ENCODE measurements around the gene C9orf78. TPM values are rescaled to one million over a fixed set of nuclear protein-coding genes. Genes with fewer than 3 reads are reported as not detected.
"Not testable (repeated sequence)": the region's sequence is repeated elsewhere in the genome, so short reads cannot be mapped to it uniquely, and the experiment has no call there.

The C9orf78 gene
- total RNA-seq, 2 donors from 2014 or later, result 44.6 to 51.7 TPM

DNA sequence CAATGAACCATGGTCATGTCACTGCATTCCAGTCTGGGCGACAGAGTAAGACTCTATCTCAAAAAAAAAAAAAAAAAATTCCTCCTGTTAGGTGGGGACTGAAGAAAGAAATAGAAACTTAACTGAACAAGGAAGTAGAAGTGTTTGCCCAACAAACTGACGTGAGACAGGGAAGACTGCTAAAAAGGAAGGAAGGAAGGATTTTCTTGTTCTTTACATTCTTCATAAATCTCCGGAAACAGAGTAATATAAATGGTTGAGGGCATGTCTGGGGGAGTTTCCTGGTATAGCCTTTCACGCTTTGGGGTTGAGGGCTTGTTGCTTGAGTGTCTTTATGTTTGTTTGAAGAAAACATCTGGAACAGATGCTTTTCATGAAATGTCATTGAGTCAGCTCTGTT lies 29.0 kb downstream of the C9orf78 start:
- no peak for DNase-seq
- H3K4me1 Mint-ChIP-seq (ENCODE audit: low read depth), result peaks cover 45% of the 10 kb centered on the region
- H3K9me3 Mint-ChIP-seq, result no peaks in the 10 kb centered on the region
- H3K36me3 Mint-ChIP-seq (ENCODE audit: insufficient read depth in 2 of 2), result peaks cover 10 to 20% of the 10 kb centered on the region in 2 donors
- ATAC-seq (replicated peaks in 1 of 2), result no peak
- H3K27ac Mint-ChIP-seq, result peak overlapping the region; percentile 81
- peak overlapping the region in 1 of 2 donors; percentile 42 for H3K4me3 Mint-ChIP-seq
- no peaks in the 10 kb centered on the region for H3K27me3 Mint-ChIP-seq (ENCODE audit: low read depth)

DNA sequence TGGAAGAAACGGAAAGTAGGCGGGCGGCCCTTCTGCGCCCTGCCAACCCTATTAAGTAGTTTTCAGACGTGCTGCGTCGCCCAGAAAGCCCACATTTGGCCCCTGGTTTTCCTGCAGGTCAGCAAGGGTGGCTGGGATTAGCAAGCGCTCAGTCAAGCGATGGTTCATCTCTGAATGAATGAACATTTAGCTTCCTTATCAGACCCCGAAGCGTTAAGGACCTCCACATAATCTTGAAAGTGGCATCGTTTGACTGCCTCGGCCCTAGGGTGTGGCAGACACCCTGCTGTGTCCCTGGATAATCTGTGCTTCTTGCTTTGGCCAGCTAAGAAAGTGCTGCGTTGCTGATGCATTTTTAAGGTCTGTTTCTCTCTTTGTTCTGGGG lies 31.4 kb downstream of the C9orf78 start:
- ATAC-seq (replicated peaks in 1 of 2) (peak in 1 of 2 donors; percentile 2), DNase-seq (no peak)
- Mint-ChIP-seq H3K27me3 (ENCODE audit: low read depth) (no peaks in the 10 kb centered on the region), H3K36me3 (ENCODE audit: insufficient read depth in 2 of 2) (peaks cover 3 to 13% of the 10 kb centered on the region in 2 donors), H3K4me1 (ENCODE audit: low read depth) (peaks cover 36% of the 10 kb centered on the region), H3K4me3 (peak overlapping the region; percentile 94 to 96), H3K27ac (peak overlapping the region; percentile 82), H3K9me3 (no peaks in the 10 kb centered on the region)

DNA sequence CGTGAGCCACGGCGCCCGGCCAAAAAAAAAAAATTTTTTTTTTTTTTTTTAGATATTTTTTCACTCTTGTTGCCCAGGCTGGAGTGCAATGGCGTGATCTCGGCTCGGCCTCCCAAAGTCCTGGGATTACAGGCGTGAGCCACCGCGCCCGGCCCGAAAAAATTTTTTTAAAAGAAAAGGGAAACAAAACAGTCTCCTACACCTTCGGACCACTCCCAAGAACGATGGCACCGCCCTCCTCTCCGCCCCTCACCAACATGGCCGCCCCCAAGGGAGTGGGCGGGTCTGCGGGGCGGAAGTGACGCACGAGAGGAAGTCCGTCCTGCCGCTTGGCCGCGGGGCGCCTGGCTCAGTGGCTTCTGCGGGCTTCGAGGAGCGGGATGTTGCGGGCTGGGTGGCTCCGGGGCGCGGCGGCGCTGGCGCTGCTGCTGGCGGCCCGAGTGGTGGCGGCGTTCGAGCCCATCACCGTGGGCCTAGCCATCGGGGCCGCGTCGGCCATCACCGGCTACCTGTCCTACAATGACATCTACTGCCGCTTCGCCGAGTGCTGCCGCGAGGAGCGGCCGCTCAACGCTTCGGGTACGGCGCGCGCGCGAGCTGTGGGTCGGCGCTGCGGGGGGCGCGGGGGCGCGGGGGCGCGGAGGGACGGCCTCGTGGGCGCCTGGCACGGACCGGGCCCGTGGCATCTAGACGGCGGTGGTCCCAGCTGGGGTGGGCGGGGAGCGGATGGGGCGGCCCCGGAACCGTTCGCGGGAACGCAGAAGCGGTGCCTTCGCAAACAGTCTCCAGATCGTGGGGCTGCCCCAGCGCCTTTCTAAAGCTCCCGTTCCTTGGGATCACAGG lies 32.0 kb downstream of the C9orf78 start, which contains the start of gene TOR1B:
TSS of gene TOR1B (plus strand) at position 352 of the 843 bp plus-strand sequence. CDS start at position 381, 29 bp downstream.
- Mint-ChIP-seq H3K27me3 (ENCODE audit: low read depth) (no peaks in the 10 kb centered on the region), H3K4me3 (peak within 1 kb of the TSS; percentile 94 to 96), H3K4me1 (ENCODE audit: low read depth) (peaks cover 36% of the 10 kb centered on the region), H3K27ac (peak within 1 kb of the TSS; percentile 85), H3K9me3 (no peaks in the 10 kb centered on the region), H3K36me3 (ENCODE audit: insufficient read depth in 2 of 2) (peaks cover 1 to 12% of the 10 kb centered on the region in 2 donors)
- ATAC-seq (replicated peaks in 1 of 2), result peak; percentile 96
- DNase-seq, result peak; percentile 93 to 98

DNA sequence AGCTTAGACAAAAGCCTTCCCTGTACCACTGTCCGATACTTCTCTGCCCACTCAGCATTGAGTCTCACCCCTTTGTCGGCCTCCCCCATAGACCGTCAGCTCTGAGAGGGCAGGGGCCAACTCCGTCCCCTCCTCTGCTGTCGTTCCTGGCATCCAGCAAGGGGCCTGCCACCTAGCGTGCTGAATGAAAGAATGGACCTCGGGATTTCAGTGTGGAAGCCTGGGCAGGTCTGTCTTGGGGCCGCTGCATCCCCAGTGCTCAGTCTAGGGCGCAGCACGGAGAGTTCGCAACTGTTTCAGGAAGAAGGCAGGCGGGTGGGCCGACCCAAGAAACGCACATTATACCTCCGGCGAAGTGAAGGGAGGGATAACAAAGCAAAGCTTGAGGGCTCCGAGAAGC lies 33.6 kb downstream of the C9orf78 start:
- ATAC-seq (replicated peaks in 1 of 2), result no peak
- Mint-ChIP-seq H3K27ac (no peak overlapping the region), H3K4me3 (peak overlapping the region; percentile 25 to 35), H3K4me1 (ENCODE audit: low read depth) (peaks cover 26% of the 10 kb centered on the region), H3K27me3 (ENCODE audit: low read depth) (no peaks in the 10 kb centered on the region), H3K36me3 (ENCODE audit: insufficient read depth in 2 of 2) (peaks cover 1 to 12% of the 10 kb centered on the region in 2 donors), H3K9me3 (no peaks in the 10 kb centered on the region)
- DNase-seq, result no peak

DNA sequence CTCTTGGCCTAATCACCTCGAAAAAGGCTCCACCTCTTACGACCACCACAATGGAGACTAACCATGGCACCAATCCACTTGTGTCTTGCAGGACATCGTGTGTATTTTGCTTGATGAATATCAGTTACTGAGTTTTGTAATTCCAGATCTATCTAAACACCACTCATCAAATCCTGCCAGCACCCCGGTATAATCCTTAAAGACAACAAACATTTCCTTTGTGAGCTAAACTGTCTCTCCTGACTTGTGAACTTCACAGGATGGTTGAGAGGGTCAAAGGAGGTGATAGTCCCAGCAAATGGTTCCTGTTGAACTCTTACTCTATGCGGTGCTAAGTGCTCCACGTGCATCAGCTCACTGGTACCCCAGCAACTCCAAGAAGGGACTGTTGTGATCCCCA lies 36.1 kb downstream of the C9orf78 start:
- Mint-ChIP-seq H3K4me1 (ENCODE audit: low read depth) (peaks cover 8% of the 10 kb centered on the region), H3K27me3 (ENCODE audit: low read depth) (no peaks in the 10 kb centered on the region), H3K4me3 (no peak overlapping the region), H3K9me3 (no peaks in the 10 kb centered on the region), H3K36me3 (ENCODE audit: insufficient read depth in 2 of 2) (peaks cover 1% of the 10 kb centered on the region in 2 donors), H3K27ac (no peak overlapping the region)
- ATAC-seq (replicated peaks in 1 of 2), result no peak
- DNase-seq, result no peak

DNA sequence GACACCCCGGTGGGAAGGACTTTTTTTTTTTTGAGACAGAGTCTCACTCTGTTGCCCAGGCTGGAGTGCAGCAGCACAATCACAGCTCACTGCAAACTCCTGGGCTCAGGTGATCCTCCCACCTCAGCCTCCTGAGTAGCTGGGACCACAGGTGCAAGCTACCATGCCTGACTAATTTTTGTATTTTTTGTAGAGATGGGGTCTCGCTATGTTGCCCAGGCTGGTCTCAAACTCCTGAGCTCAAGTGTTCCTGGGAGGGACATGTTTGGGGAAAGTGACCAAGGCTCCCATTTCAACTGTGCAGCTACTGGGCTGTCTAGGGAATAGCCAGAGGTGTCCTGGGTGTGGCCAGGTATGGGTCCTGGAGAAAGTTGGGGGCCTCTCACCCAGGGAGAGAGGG lies 39.0 kb downstream of the C9orf78 start:
- not testable (repeated sequence) for H3K4me3 Mint-ChIP-seq; H3K27ac Mint-ChIP-seq; H3K27me3 Mint-ChIP-seq (ENCODE audit: low read depth); H3K36me3 Mint-ChIP-seq (ENCODE audit: insufficient read depth in 2 of 2); ATAC-seq (replicated peaks in 1 of 2); H3K4me1 Mint-ChIP-seq (ENCODE audit: low read depth); DNase-seq; H3K9me3 Mint-ChIP-seq

DNA sequence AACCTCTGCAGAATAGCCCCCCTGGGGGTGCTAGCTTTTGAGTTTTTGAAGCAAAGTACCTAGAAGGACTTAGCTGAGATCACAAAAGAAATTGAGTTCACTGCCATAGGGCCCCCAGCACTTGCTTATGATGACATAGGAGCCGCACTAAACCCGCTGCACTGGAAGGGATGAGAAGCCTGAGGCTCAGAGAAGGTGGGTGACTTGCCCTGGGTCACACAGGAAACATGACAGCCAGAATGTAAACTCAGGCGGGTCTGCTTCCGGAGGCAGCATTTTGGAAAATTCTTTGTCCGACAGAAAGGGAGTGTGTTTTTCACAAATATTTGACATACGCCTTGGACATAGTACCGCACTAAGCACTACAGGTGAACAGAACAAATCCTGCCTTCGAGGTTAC lies 40.5 kb downstream of the C9orf78 start:
- DNase-seq (no peak), ATAC-seq (replicated peaks in 1 of 2) (no peak)
- H3K27me3 Mint-ChIP-seq (ENCODE audit: low read depth), result no peaks in the 10 kb centered on the region
- no peaks in the 10 kb centered on the region for H3K9me3 Mint-ChIP-seq
- H3K4me3 Mint-ChIP-seq, result no peak overlapping the region
- H3K27ac Mint-ChIP-seq, result no peak overlapping the region
- no peaks in the 10 kb centered on the region for H3K36me3 Mint-ChIP-seq (ENCODE audit: insufficient read depth in 2 of 2)
- H3K4me1 Mint-ChIP-seq (ENCODE audit: low read depth), result peaks cover 10% of the 10 kb centered on the region

DNA sequence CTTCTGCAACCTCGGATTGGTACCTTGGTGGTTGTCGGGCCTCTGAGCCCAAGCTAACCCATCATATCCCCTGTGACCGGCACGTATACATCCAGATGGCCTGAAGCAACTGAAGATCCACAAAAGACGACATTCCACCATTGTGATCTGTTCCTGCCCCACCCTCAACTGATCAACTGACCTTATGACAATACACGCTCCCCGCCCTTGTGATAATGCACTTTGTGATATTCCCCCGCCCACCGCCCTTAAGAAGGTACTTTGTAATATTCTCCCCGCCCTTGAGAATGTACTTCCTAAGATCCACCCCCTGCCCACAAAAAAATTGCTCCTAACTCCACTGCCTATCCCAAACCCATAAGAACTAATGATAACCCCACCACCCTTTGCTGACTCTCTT lies 48.6 kb downstream of the C9orf78 start:
- DNase-seq, result no peak
- Mint-ChIP-seq H3K36me3 (ENCODE audit: insufficient read depth in 2 of 2) (no peaks in the 10 kb centered on the region), H3K27ac (no peak overlapping the region), H3K9me3 (no peaks in the 10 kb centered on the region), H3K4me3 (no peak overlapping the region), H3K27me3 (ENCODE audit: low read depth) (peaks cover 8% of the 10 kb centered on the region), H3K4me1 (ENCODE audit: low read depth) (peaks cover 10% of the 10 kb centered on the region)
- no peak for ATAC-seq (replicated peaks in 1 of 2)

DNA sequence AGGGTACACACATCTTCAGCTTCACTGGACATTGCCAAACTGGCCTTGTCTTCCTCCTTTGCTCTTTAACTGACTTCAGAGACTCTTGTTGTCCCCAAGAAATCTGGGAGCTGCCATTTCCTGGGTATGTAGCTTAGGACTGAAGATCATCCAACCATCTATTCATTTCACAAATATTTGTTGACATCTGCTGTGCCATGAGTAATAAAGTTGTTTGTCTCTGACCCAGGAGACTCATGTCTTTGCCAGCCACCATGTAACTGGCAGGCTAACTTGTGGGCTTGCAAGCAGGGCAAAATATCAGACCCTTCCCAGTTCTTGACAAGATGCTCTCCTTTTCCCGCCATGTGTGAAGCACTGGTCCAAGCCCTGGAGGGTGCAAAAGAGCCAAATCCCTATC lies 49.2 kb downstream of the C9orf78 start:
- Mint-ChIP-seq H3K36me3 (ENCODE audit: insufficient read depth in 2 of 2) (no peaks in the 10 kb centered on the region), H3K27me3 (ENCODE audit: low read depth) (peaks cover 8% of the 10 kb centered on the region), H3K4me1 (ENCODE audit: low read depth) (peaks cover 9% of the 10 kb centered on the region), H3K9me3 (no peaks in the 10 kb centered on the region), H3K4me3 (no peak overlapping the region), H3K27ac (no peak overlapping the region)
- no peak for ATAC-seq (replicated peaks in 1 of 2)
- DNase-seq, result no peak

DNA sequence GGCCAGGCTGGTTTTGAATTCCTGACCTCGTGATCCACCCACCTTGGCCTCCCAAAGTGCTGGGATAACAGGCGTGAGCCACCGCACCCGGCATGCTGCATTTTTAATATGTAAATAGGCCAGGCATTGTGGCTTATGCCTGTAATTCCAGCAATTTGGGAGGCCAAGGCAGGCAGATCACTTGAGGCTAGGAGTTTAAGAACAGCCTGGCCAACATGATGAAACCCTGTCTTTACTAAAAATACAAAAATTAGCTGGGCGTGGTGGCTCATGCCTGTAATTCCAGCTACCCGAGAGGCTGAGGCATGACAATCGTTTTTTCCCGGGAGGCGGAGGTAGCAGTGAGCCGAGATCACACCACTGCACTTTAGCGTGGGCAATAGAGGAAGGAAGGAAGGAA lies 50.1 kb downstream of the C9orf78 start:
- not testable (repeated sequence) for H3K9me3 Mint-ChIP-seq; H3K4me3 Mint-ChIP-seq; ATAC-seq (replicated peaks in 1 of 2)

DNA sequence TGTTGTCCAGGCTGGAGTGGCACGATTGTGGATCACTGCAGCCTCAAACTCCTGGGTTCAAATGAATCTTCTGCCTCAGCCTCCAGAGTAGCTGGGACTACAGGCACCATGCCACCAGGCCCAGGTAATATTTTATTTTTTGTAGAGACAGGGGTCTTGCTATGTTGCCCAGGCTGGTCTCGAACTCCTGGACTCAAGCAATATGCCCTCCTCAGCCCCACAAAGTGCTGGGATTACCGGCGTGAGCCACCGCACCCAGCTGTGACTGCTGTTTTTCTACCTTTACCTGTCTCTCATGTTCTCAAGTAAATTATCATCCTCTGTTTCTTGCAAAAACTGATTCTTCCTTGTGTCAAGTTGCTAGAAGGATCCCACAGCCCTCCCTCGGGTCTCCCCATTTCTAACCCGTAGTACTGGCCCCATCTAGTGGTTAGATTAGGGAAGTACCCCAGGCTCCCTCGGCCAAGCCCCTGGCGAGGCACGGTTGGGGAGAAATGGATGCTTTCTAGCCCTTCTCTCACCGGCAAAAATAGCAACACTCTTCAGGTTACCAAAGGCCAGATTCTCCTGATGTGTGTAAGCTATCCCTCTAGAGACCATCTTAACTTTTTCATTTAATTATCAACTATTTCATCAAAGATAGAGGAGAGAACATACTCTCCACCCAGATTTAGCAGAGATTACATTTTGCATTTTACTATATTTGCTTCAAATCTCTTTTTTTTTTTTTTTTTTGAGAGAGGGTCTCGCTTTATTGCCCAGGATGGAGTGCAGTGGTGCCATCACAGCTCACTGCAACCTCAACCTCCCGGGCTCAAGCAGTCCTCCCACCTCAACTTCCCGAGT lies 51.3 kb downstream of the C9orf78 start:
- Mint-ChIP-seq H3K4me1 (ENCODE audit: low read depth) (no peaks in the 10 kb centered on the region), H3K9me3 (no peaks in the 10 kb centered on the region), H3K27ac (no peak overlapping the region), H3K4me3 (no peak overlapping the region), H3K27me3 (ENCODE audit: low read depth) (peaks cover 15% of the 10 kb centered on the region), H3K36me3 (ENCODE audit: insufficient read depth in 2 of 2) (no peaks in the 10 kb centered on the region)
- ATAC-seq (replicated peaks in 1 of 2) (peak; percentile 95 to 97), DNase-seq (peak; percentile 78 to 86)

More for the DNA sequence above, 50.1 kb downstream of the C9orf78 start:
- DNase-seq; H3K27me3 Mint-ChIP-seq (ENCODE audit: low read depth); H3K4me1 Mint-ChIP-seq (ENCODE audit: low read depth); H3K36me3 Mint-ChIP-seq (ENCODE audit: insufficient read depth in 2 of 2); H3K27ac Mint-ChIP-seq: not testable (repeated sequence)

DNA sequence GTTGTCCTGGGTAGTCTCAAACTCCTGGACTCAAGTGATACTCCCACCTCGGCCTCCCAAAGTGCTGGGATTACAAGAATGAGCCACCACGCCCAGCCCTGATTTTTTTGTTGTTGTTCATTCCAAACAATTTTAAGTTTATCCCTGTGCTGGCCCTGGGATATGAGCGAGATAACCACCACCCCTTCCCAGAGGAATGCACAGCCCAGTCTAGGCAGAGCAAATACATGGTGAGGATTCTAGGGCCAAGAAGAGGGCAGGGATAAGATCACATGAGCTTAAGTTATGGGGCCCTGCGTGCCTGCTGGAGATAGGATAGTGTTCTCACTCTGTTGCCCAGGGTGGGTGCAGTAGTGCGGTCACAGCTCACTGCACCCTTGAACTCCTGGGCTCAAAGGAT lies 53.1 kb downstream of the C9orf78 start:
- ATAC-seq (replicated peaks in 1 of 2) (no peak), DNase-seq (no peak)
- no peak overlapping the region for H3K27ac Mint-ChIP-seq
- peaks cover 11% of the 10 kb centered on the region for H3K4me1 Mint-ChIP-seq (ENCODE audit: low read depth)
- H3K4me3 Mint-ChIP-seq, result no peak overlapping the region
- no peaks in the 10 kb centered on the region for H3K9me3 Mint-ChIP-seq
- H3K27me3 Mint-ChIP-seq (ENCODE audit: low read depth), result peaks cover 24% of the 10 kb centered on the region
- H3K36me3 Mint-ChIP-seq (ENCODE audit: insufficient read depth in 2 of 2), result no peaks in the 10 kb centered on the region

DNA sequence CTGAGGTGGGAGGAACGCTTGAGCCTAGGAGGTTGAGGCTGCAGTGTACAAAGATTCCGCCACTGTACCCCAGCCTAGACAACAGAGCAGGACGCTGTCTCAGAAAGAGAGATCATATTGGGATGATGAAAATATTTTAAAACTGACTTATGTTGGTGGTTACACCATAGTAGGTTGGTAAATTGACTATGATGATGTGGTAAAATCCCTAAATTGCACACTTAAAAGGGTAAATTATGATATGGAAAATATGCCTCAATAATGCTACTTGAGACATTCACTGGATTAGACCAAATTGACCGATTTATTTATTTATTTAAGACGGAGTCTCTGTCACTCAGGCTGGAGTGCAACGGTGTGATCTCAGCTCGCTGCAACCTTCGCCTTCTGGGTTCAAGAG lies 53.9 kb downstream of the C9orf78 start:
- Mint-ChIP-seq H3K27ac (no peak overlapping the region), H3K4me1 (ENCODE audit: low read depth) (peaks cover 20% of the 10 kb centered on the region)
- no peak for DNase-seq

More for the DNA sequence above, 53.9 kb downstream of the C9orf78 start:
- H3K27me3 Mint-ChIP-seq (ENCODE audit: low read depth), result peaks cover 22% of the 10 kb centered on the region
- H3K9me3 Mint-ChIP-seq, result no peaks in the 10 kb centered on the region
- no peak for ATAC-seq (replicated peaks in 1 of 2)
- H3K36me3 Mint-ChIP-seq (ENCODE audit: insufficient read depth in 2 of 2), result no peaks in the 10 kb centered on the region
- H3K4me3 Mint-ChIP-seq, result no peak overlapping the region
